ENCODE results near the gene LYPD6B.

DNA sequence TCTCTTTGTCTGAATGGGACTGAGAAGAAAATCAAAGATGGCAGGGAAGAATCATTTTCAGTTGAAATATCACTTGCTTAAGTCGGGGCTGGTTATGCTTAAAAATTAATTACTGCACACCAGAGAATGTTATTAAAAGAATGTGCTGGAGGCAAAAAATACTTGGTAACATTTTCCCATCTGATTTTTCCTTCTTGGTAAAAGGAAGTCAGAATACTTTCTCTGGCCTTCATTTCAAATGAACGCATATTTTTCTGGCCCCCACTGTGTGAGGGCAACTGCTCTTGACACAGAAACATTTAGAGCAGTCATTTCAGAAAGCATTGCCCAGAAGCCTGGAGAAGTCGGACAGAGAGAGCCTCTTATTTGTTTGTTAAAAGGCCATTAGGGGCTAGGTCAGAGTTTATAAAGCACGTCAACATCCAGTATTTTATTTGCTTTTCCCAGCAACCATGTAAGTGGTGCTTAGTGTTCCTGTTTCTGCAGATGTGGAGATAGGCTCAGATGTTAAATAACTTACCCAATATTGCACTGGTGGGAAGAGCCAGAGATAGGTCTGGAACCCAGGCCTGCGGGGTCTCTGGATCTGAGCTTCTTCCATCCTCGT, 32.9 kb upstream of the LYPD6B start:
- TF ChIP-seq CEBPB (IDR thresholded peaks at IDR 0.05; ENCODE audit: low read depth) (no peak), EZH2 (IDR thresholded peaks at IDR 0.05) (no peak), JUND (IDR thresholded peaks at IDR 0.05) (no peak), ZFX (IDR thresholded peaks at IDR 0.05) (no peak), POLR2A (IDR thresholded peaks at IDR 0.05; ENCODE audit: borderline replicate concordance, extremely low read depth, insufficient read depth, insufficient read length) (no peak), SRF (IDR thresholded peaks at IDR 0.05; ENCODE audit: low read depth) (no peak), RAD21 (IDR thresholded peaks at IDR 0.05; ENCODE audit: low read depth) (no peak), TCF7L2 (IDR thresholded peaks at IDR 0.05; ENCODE audit: borderline replicate concordance, extremely low read depth, insufficient read depth, insufficient read length) (no peak), YY1 (IDR thresholded peaks at IDR 0.05; ENCODE audit: extremely low read depth, insufficient replicate concordance, low read depth, low read length) (no peak)
- TF ChIP-seq, protein P1, sequence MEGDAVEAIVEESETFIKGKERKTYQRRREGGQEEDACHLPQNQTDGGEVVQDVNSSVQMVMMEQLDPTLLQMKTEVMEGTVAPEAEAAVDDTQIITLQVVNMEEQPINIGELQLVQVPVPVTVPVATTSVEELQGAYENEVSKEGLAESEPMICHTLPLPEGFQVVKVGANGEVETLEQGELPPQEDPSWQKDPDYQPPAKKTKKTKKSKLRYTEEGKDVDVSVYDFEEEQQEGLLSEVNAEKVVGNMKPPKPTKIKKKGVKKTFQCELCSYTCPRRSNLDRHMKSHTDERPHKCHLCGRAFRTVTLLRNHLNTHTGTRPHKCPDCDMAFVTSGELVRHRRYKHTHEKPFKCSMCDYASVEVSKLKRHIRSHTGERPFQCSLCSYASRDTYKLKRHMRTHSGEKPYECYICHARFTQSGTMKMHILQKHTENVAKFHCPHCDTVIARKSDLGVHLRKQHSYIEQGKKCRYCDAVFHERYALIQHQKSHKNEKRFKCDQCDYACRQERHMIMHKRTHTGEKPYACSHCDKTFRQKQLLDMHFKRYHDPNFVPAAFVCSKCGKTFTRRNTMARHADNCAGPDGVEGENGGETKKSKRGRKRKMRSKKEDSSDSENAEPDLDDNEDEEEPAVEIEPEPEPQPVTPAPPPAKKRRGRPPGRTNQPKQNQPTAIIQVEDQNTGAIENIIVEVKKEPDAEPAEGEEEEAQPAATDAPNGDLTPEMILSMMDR (IDR thresholded peaks at IDR 0.05 in 2 of 3, conservative IDR thresholded peaks at IDR 0.05 in 1 of 3; ENCODE audit: borderline replicate concordance in 1 of 3, insufficient read depth in 1 of 3, low read depth in 2 of 3, low read length in 2 of 3), result no peak
- TF ChIP-seq, protein P2, sequence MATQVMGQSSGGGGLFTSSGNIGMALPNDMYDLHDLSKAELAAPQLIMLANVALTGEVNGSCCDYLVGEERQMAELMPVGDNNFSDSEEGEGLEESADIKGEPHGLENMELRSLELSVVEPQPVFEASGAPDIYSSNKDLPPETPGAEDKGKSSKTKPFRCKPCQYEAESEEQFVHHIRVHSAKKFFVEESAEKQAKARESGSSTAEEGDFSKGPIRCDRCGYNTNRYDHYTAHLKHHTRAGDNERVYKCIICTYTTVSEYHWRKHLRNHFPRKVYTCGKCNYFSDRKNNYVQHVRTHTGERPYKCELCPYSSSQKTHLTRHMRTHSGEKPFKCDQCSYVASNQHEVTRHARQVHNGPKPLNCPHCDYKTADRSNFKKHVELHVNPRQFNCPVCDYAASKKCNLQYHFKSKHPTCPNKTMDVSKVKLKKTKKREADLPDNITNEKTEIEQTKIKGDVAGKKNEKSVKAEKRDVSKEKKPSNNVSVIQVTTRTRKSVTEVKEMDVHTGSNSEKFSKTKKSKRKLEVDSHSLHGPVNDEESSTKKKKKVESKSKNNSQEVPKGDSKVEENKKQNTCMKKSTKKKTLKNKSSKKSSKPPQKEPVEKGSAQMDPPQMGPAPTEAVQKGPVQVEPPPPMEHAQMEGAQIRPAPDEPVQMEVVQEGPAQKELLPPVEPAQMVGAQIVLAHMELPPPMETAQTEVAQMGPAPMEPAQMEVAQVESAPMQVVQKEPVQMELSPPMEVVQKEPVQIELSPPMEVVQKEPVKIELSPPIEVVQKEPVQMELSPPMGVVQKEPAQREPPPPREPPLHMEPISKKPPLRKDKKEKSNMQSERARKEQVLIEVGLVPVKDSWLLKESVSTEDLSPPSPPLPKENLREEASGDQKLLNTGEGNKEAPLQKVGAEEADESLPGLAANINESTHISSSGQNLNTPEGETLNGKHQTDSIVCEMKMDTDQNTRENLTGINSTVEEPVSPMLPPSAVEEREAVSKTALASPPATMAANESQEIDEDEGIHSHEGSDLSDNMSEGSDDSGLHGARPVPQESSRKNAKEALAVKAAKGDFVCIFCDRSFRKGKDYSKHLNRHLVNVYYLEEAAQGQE (IDR thresholded peaks at IDR 0.05; ENCODE audit: low read depth), result no peak
